Measurements from ENCODE around the gene RFNG. TPM values are rescaled to one million over a fixed set of nuclear protein-coding genes. Genes with fewer than 3 reads are reported as not detected.

The RFNG gene
- total and polyA plus RNA-seq, 2 of the 13 experiments (the other 11 are each of a cell fraction or from before 2014, with no cell fraction given): 61.4 to 64.0 TPM

GRCh38 chr17:82003411-82004381 lies 47.9 kb downstream of the RFNG start (continued):
- TF ChIP-seq MTF2 (CRISPR knock-in tag; IDR thresholded peaks at IDR 0.05; ENCODE audit: borderline replicate concordance): no peak
- no peak for TF ChIP-seq NCOA1 (CRISPR knock-in tag; IDR thresholded peaks at IDR 0.05)
- TF ChIP-seq KLF6 (CRISPR knock-in tag; IDR thresholded peaks at IDR 0.05): peak; percentile 93
- TF ChIP-seq HHEX (CRISPR knock-in tag; IDR thresholded peaks at IDR 0.05): no peak
- TF ChIP-seq KLF11 (CRISPR knock-in tag; IDR thresholded peaks at IDR 0.05): no peak
- no peak; the same call in 1 of the 2 replicates for TF ChIP-seq THAP9 (CRISPR knock-in tag; IDR thresholded peaks at IDR 0.05; ENCODE audit: borderline replicate concordance)
- no peak for TF ChIP-seq GPBP1L1 (CRISPR knock-in tag; IDR thresholded peaks at IDR 0.05)
- TF ChIP-seq ZBTB34 (CRISPR knock-in tag; IDR thresholded peaks at IDR 0.05): peak; percentile 49; the same call in 1 of the 2 replicates
- peak; percentile 29; the same call in 1 of the 2 replicates for TF ChIP-seq POLR2AphosphoS5 (IDR thresholded peaks at IDR 0.05; ENCODE audit: low read depth, low read length)
- peak; percentile 23 for TF ChIP-seq JUN (CRISPR knock-in tag; IDR thresholded peaks at IDR 0.05)
- TF ChIP-seq ZNF766 (CRISPR knock-in tag; IDR thresholded peaks at IDR 0.05; ENCODE audit: borderline replicate concordance): peak; percentile 63; the same call in 1 of the 2 replicates
- peak; percentile 96; the same call in 1 of the 2 replicates for TF ChIP-seq ZBTB4 (CRISPR knock-in tag; IDR thresholded peaks at IDR 0.05; ENCODE audit: borderline replicate concordance)
- TF ChIP-seq NCOA2 (CRISPR knock-in tag; IDR thresholded peaks at IDR 0.05): peak; percentile 75; the same call in 1 of the 2 replicates
- TF ChIP-seq ZNF343 (CRISPR knock-in tag; IDR thresholded peaks at IDR 0.05): no peak
- peak; percentile 73 for TF ChIP-seq FOXA3 (CRISPR knock-in tag; IDR thresholded peaks at IDR 0.05)
- TF ChIP-seq ZNF747 (CRISPR knock-in tag; IDR thresholded peaks at IDR 0.05; ENCODE audit: borderline replicate concordance): peak; percentile 88; the same call in 1 of the 2 replicates
- TF ChIP-seq CBFB (CRISPR knock-in tag; IDR thresholded peaks at IDR 0.05): peak; percentile 26; the same call in 1 of the 2 replicates
- peak; percentile 24; the same call in 1 of the 2 replicates for TF ChIP-seq ZNF777 (CRISPR knock-in tag; IDR thresholded peaks at IDR 0.05)
- TF ChIP-seq NFIC (IDR thresholded peaks at IDR 0.05; ENCODE audit: low read length): no peak
- TF ChIP-seq SMC3 (IDR thresholded peaks at IDR 0.05; ENCODE audit: low read length): no peak; the same call in 1 of the 2 replicates
- 0 out of 2 replicates have a peak, but pooled peaks have one; percentile 31 for TF ChIP-seq ZNF251 (CRISPR knock-in tag; IDR thresholded peaks at IDR 0.05)
